Epithelial cell of esophagus (primary cell): ENCODE measurements around the gene FCGR3B.
"Not testable (repeated sequence)": the region's sequence is repeated elsewhere in the genome, so short reads cannot be mapped to it uniquely, and the experiment has no call there.

Experiments
- DNase-seq: peaks from one replicate; pipeline ENCODE4 v3.0.0; 2010; ENCODE audit warnings: low read depth
- H3K4me3 ChIP-seq: 2 replicates; pipeline ENCODE4 v1.5.1; 2011; ENCODE audit warnings: mild to moderate bottlenecking, low read length, control low read depth
- CTCF ChIP-seq: IDR thresholded peaks from 2 replicates; pipeline ENCODE4 v1.5.1; 2011; ENCODE audit warnings: low read depth, mild to moderate bottlenecking, low read length, control low read depth, inconsistent platforms; ENCODE audit not compliant: insufficient read depth; ENCODE audit errors: missing control alignments

The FCGR3B gene

GRCh38 chr1:161631076-161631475, at the start of gene FCGR3B:
TSS of gene FCGR3B (minus strand) at chr1:161631176. CDS start at chr1:161631094, 82 bp downstream.
- no peak for TF ChIP-seq CTCF
- no peak for DNase-seq
- H3K4me3 ChIP-seq: no peak within 1 kb of the TSS

GRCh38 chr1:161678500-161678899, 47.5 kb upstream of the FCGR3B start:
- TF ChIP-seq CTCF: no peak
- no peak overlapping the region for H3K4me3 ChIP-seq
- no peak for DNase-seq

GRCh38 chr1:161676958-161677689, 46.1 kb upstream of the FCGR3B start:
- no peak for DNase-seq
- H3K4me3 ChIP-seq: no peak overlapping the region
- no peak for TF ChIP-seq CTCF

GRCh38 chr1:161676441-161676840, 45.5 kb upstream of the FCGR3B start:
- no peak for DNase-seq
- no peak overlapping the region for H3K4me3 ChIP-seq
- no peak for TF ChIP-seq CTCF

GRCh38 chr1:161674908-161675307, 43.9 kb upstream of the FCGR3B start:
- not testable (repeated sequence) for H3K4me3 ChIP-seq, DNase-seq

GRCh38 chr1:161674447-161674846, 43.5 kb upstream of the FCGR3B start:
- DNase-seq: peak; percentile 8
- H3K4me3 ChIP-seq: not testable (repeated sequence)

- not testable (repeated sequence) for DNase-seq
Measured at GRCh38 chr1:161673437-161673836, 42.5 kb upstream of the FCGR3B start.

GRCh38 chr1:161671045-161672020, 40.4 kb upstream of the FCGR3B start:
- not testable (repeated sequence) for DNase-seq, H3K4me3 ChIP-seq

More at GRCh38 chr1:161673437-161673836, 42.5 kb upstream of the FCGR3B start:
- H3K4me3 ChIP-seq: not testable (repeated sequence)

GRCh38 chr1:161664689-161665088, 33.7 kb upstream of the FCGR3B start:
- not testable (repeated sequence) for H3K4me3 ChIP-seq, DNase-seq

GRCh38 chr1:161663569-161663968, 32.6 kb upstream of the FCGR3B start:
- H3K4me3 ChIP-seq: not testable (repeated sequence)

GRCh38 chr1:161662684-161663339, 31.8 kb upstream of the FCGR3B start, which contains the start of gene FCGR2B:
TSS of gene FCGR2B (plus strand) at chr1:161663143. CDS start at chr1:161663242, 99 bp downstream.
- not testable (repeated sequence) for H3K4me3 ChIP-seq, DNase-seq

More at GRCh38 chr1:161663569-161663968, 32.6 kb upstream of the FCGR3B start:
- DNase-seq: not testable (repeated sequence)

GRCh38 chr1:161661660-161662311, 30.8 kb upstream of the FCGR3B start:
- H3K4me3 ChIP-seq, DNase-seq: not testable (repeated sequence)

- not testable (repeated sequence) for DNase-seq, H3K4me3 ChIP-seq
Measured at GRCh38 chr1:161658524-161658923, 27.5 kb upstream of the FCGR3B start.
